NCI-H146 treated with DMSO at 0.1 percent for 48 hours (cell line): ENCODE results near the gene COL4A1.

Source experiments
- DNase-seq: peaks from one replicate; lab custom pipeline; 2025; ENCODE audit not compliant: unreplicated experiment; lab: John Stamatoyannopoulos, UW

Gene COL4A1

DNA sequence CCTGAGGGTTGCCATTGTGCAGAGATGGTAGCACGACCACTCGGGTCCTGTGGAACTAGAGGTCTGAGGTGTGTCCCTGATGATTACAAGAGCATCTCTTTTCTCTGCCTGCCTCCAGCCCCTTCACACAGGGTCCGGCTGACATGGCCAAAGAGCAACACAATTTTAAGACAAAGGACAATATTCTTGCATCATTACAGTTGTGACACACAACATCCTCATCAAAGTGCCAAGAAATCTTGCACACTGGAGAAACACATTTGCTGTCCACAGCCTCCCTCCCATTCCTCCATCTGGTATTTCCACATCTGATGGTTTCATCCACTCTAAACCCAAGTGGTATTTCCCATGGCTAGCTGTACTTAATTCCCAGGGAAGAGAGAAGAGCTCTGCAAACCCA is 12.8 kb downstream of the COL4A1 start:
- no peak for DNase-seq

GRCh38 chr13:110293649-110294048 is 13.3 kb downstream of the COL4A1 start:
- no peak for DNase-seq

DNA sequence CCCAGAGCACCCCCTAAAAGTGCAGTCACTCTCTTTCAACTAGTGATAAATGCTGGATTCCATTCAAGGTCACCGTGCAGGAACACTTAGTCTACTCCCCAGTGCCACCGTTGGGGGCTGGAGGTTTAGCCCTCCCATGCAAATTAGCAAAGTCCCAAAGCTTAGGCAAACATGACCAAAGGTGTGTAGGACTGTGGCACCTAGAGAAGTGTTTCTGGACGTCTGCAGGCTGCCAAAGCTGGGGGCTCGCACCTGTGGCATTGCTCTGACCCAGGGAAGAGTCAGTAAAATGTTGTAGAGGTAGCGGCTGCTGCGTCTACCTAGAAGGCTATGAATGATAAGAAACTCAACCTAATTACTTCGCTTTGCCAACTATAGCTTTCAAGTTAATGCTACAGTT is 13.9 kb downstream of the COL4A1 start:
- DNase-seq: no peak

- DNase-seq: no peak
Observed at GRCh38 chr13:110291286-110291685, 15.7 kb downstream of the COL4A1 start.

DNA sequence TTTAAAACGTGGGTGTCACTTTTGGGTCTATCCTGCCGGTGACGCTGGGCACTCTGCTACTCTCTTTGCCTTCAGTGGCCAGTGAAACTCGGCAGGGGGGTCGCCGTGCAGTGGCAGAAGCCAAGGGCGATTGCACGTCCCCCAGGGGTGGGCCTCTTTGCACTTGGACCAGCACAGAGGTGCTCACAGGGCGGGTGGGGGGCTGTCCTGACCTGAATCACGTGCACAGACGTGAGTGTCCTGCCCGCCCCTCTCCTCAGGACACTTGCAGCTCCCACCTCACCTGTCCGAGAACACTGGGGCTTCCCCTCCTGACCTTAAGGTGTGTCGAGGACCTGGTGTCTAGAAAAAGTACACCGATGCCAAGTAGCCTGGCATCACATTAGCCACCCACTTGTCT is 16.1 kb downstream of the COL4A1 start:
- no peak for DNase-seq

GRCh38 chr13:110290153-110290552 is 16.8 kb downstream of the COL4A1 start:
- DNase-seq: no peak

- DNase-seq: no peak
Observed at GRCh38 chr13:110289661-110290060, 17.3 kb downstream of the COL4A1 start.

DNA sequence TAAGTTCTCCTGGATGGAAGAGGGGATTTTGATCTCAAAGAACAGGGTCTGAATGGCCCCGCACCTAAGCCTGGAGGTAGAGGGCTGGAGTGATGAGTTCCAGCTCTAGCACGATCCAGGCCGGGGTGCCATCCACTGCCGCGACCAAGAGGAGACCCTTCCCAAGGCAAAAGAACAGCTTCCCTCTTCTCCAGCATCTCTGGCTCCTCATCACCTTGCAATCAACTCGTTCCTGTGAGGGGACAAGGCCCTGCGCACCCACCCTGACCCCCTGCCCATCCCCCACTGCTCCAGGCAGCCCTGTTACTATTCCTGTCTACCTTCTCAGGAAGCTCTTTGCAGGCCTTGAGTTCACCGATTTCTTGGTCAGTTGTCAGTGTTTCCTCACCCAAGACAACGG is 17.8 kb downstream of the COL4A1 start:
- DNase-seq: no peak

DNA sequence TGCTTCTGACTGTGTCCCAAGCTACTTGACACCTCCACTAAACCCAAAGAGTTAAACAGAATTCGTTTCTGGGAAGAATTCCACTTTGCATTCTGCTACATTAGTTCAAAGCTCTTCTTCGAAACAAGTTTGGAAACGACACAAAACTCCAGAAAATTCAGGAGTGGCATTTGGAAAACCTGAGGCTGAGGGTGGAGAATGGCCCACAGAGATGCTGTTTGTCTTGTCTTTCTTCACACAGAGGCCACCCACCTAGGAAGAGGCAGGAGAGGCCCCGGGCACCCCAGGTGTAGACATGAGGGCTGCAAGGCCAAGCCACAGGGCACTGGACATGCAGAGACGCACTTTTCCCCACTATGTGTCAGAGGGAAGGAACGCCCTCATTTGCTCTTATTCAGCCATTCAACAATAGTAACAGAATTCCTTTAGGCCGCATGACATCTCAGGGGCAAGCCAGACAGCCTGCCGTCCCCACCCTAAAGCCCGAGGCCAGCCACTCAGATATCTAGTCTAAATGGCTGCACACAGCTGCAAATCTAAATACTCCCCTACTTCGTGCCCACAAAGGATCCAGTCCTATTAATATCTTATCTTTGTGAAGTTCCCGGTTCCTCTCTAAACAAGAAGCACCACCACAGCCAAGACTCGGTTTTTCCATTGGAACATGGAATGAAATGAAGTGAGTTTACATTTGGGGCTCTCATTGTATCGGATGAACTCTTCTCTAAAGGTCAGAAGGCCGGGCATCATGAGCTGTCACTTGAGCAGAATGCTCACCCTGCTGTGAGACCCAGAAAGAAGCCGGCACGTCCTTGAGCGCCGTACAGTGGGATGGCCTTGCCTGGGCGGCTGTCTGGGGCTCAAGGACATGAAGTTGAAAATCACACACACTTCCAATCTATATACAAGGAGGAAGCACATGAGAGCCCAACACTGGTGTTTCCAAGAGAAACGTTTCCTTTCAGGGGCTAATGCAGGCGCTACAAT is 19.8 kb downstream of the COL4A1 start:
- no peak for DNase-seq

DNA sequence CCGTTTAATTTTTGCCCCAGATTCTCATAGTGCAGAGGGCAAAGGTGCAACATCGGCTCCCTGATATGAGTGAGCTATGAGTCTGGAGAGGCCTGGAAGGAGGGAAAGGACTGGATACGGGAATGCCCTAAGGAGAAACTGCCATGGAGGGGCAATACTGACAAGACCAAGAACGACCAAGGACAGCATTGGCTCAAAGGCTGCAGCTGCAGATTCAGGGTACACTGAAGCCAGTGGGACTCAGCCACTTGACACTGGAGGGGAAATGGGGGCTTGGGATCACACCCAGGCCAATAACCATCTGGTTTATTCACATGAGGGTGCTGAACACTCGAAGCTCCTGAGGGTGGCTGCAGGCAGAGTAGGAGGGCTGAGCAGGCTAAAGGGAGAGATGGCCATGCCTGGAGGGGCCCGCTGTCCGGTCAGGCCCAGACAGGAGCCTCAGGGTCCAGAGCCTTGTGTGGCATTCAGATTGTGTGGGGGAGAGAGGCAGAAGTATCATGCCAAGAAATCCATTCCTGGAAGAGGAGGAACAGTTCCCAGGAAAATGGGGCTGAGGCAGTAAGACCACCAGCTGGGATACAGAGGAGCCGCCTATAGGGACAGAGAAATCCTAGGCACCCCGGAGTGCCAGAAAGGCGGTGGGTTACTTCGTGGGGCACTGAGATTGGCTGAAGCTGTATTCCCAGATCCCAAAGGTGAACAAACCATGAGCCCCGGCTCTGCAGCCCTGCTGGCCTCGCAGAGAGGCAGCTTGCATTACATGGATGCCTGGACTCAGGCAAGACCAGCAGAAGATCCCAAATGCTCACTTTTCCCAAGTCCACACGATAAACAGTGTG is 20.7 kb downstream of the COL4A1 start:
- no peak for DNase-seq

DNA sequence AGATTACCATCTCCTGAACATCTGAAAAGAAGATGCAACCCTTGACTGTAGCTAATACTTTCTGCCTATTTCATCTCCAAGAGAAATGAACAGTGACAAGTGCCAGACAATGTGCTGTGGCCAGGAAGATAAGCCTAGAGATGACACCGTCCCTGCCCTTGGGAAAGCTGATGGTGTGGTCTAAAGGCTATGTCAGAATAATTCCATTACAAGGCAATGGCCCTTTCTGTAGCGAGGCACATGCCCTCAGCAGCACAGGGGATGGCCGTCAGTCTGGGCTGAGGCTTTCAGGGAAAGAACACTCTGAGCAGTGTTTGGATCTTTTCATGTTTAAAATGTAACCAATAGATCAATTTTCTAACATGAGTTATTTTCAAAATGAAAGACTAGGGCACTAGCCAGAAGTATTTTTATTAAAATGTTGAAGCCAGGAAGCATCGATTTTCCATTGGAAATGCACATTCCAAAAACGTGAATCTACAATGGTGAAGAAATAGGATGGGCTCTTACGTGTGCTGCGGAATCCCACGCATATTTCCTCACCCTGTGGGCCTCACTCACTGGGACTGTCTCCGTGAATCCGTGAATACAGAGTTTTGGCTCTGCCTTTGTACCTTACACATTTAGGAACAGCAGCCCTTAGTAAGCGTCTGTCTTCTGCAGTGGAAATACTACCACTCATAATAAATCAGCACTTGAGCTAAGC is 22.0 kb downstream of the COL4A1 start:
- no peak for DNase-seq

- DNase-seq: no peak
Observed at GRCh38 chr13:110283736-110284517, 23.0 kb downstream of the COL4A1 start.

- no peak for DNase-seq
Observed at GRCh38 chr13:110282316-110282841, 24.6 kb downstream of the COL4A1 start.

GRCh38 chr13:110281736-110282135 is 25.2 kb downstream of the COL4A1 start:
- DNase-seq: no peak

DNA sequence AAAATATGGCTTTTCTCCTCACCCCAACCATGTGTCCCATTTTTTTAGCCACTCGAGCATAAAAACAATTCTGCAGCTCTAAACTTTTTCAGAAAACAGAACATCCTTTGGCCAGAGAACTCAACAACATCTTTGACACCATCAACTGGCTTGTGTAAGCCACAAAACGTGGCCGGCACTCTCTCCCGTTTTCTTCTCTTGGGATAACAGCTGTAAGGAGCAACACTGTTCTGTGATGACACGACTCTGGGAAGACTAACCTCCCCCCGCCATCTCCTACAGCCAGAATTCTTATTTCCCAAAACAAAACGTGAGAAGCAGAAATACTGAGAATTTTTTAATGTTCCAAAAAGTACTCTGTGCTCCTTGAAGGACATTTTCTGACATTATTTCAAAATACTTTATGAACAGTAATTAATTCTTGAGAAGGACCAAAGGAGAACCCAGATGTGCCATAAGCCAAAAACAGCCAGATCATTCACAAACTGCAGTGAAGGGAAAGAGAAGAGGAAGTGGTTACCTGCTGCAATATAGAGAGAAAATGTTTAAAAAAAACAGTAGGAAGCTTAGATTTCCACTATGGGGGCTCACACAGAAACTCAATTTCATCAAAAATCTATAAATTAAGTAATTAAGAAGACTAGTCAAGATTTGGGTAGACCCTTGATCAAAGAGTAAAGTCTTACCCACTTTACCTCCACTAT is 25.8 kb downstream of the COL4A1 start:
- DNase-seq: no peak

- DNase-seq: no peak
Observed at GRCh38 chr13:110280231-110280813, 26.6 kb downstream of the COL4A1 start.

DNA sequence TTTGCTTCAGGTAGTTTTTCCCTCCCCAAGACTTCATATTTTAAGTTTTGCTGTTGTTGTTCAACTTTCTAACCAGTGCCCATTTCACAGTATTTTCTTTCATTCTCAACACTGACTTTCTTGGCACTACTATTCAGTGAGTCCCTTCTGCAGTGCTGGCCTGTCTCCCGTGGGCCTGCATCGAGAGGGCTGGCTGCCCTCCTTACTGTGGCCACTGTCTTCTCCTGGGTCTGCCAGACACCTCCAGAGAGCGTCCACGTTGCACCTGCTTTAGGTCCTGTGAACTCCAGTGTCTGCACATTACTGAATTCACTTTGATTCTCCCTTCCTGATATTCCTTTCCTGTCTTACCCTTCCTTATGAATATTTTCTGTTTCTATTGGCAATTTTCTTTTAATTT is 27.3 kb downstream of the COL4A1 start:
- no peak for DNase-seq

DNA sequence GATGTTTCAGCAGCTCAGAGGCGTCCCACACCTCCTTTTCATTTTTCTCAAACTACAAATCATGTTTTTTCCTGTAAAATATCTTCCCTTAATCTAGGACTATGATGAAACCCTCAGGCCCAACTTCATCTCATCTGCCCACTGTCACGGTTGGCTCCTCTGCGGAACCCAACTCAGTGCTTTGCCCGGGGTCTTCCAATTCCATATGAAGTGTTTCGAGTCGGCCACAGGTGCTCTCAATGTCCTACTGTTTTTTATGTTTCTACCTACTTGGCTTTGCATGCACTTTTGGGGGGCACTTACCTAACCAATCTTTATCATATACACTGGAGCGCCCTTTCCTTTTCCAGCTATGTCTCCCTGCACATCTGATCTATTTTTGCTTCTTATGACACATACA is 28.1 kb downstream of the COL4A1 start:
- DNase-seq: no peak

DNA sequence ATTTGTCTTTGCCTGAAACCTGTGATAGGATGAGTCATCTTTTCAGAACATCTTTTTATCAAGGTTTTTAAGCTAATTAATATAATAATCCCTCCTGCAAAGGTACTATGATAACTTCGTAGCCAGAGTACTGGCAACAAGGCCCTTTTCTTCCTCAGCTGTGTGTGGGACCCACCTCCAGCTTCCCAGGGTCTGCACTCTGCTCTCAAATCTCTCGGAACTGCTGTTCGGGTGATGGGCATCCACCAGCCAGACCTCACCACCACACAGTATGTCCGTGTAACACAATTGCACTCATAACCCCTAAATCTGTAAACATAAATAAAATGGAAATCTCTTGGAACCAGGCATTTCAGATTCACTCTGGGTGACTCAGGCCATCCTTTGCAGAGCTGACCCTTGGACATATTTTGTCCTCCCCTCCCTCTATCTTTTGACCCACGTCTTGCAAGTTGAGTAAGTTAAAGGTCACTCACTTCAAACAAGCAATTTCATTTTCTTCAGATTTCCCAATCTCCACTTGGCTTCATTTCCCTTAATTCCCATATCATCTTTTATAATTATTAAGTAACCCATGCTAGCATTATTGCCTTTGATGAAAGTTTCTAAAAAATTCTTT is 29.5 kb downstream of the COL4A1 start:
- no peak for DNase-seq
